Kidney epithelial cell (primary cell): Measurements from ENCODE around the gene DBR1. TPM values are rescaled to one million over a fixed set of nuclear protein-coding genes. Genes with fewer than 3 reads are reported as not detected.

Experiments
- DNase-seq: peaks from one replicate; pipeline ENCODE4 v3.0.0-alpha.2; 2010; ENCODE audit warnings: low read depth
- H3K27me3 ChIP-seq: 2 replicates; pipeline ENCODE4 v1.6.0; 2011; ENCODE audit warnings: low read length; ENCODE audit not compliant: control insufficient read depth, insufficient read depth
- H3K36me3 ChIP-seq: 2 replicates; pipeline ENCODE4 v1.5.1; 2011; ENCODE audit warnings: low read length; ENCODE audit not compliant: control insufficient read depth, insufficient read depth
- H3K4me3 ChIP-seq: 2 replicates; pipeline ENCODE4 v1.5.1; 2011; ENCODE audit warnings: low read depth, mild to moderate bottlenecking, control low read depth, low read length
- CTCF ChIP-seq: IDR thresholded peaks from 2 replicates; pipeline ENCODE4 v1.5.1; 2011; ENCODE audit warnings: mild to moderate bottlenecking, moderate library complexity, low read length, control low read depth, inconsistent platforms; ENCODE audit not compliant: insufficient read depth, poor library complexity, severe bottlenecking
- total RNA-seq: library from RNA; depleted of rRNA; stranded (reverse); fragments of >200 nt; gene quantifications from 2 replicates; pipeline ENCODE4 v1.2.3, GENCODE V29; 2015

The DBR1 gene
- total RNA-seq, 1 donor from 2014 or later: 17.2 TPM

- Histone ChIP-seq H3K27me3 (no peaks in the 10 kb centered on the region), H3K4me3 (no peak overlapping the region), H3K36me3 (no peaks in the 10 kb centered on the region)
- DNase-seq: no peak
- TF ChIP-seq CTCF: no peak
These were observed 44.5 kb upstream of the DBR1 start for GRCh38 chr3:138219255-138219654.

DNA sequence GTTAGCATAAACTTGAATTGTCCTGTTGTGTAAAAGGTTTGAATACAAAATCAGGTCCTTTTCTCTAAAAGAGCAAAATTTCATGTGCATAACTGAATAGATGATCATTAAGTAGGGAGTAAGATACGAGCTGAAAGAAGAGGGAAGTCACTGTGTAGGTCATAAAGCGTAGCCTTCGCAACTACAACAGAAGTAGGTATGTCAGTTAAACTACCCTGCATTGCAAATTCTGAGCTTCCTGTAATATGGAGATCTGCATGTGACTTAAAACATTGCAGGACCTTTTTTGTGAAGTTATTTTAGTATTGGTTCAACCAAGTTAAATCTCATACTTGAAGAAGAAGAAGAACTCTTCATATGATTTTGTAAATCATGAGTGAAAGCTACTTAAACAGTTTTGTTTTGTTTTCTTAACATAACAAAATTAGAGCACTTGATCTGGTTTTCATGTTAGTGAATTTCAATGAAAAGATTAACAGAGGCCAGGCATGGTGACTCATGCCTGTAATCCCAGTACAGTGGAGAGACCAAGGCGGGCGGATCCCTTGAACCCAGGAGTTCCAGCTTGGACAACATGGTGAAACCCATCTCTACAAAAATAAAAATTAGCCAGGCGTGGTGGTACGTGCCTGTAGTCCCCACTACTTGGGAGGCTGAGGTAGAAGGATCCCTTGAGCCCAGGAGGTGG, 38.8 kb upstream of the DBR1 start:
- no peak for DNase-seq
- no peak overlapping the region for H3K4me3 ChIP-seq
- no peak for TF ChIP-seq CTCF
- H3K36me3 ChIP-seq: no peaks in the 10 kb centered on the region
- no peaks in the 10 kb centered on the region for H3K27me3 ChIP-seq

- Histone ChIP-seq H3K27me3 (no peaks in the 10 kb centered on the region), H3K4me3 (no peak overlapping the region), H3K36me3 (no peaks in the 10 kb centered on the region)
- TF ChIP-seq CTCF: no peak
- DNase-seq: no peak
These were observed 35.8 kb upstream of the DBR1 start for GRCh38 chr3:138210528-138210927.

DNA sequence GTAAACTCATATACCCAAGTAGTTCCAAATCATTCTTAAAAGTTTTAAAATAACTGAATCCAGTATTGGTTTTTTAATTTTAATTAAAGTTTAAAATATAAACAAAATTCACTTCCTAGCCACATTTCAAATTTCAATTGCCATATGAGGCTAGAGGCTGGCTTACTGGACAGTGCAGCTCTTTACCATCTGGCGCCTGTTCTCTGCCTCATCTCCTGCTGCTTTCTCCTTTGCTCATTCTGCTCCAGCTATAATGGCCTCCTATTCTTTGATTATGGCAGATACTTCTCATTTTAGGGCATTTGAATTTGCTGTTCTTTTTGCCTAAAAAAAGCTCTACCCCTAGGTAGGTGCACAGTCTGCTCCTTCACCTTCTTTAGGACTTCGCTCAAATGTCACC, 31.5 kb upstream of the DBR1 start:
- no peaks in the 10 kb centered on the region for H3K36me3 ChIP-seq
- H3K27me3 ChIP-seq: no peaks in the 10 kb centered on the region
- no peak for TF ChIP-seq CTCF
- DNase-seq: no peak
- no peak overlapping the region for H3K4me3 ChIP-seq

GRCh38 chr3:138205527-138205926, 30.8 kb upstream of the DBR1 start:
- Histone ChIP-seq H3K4me3 (no peak overlapping the region), H3K27me3 (no peaks in the 10 kb centered on the region), H3K36me3 (no peaks in the 10 kb centered on the region)
- no peak for TF ChIP-seq CTCF
- no peak for DNase-seq

DNA sequence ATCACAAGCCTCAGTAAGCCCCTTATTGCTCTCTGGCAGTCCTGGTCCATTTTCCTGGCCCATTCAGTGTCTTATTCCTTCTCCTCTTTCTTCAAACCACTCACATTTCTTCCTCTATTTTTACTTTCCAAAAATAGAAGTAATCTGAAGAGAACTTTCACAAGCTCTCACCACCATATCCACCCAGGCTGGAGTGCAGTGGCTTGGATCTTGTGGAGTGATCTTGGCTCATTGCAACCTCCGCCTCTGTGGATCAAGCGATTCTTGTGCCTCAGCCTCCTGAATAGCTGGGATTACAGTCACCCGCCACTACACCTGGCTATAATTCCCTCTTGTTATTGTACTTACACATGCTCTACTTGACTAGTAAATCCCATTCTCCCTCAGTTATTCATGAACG, 29.2 kb upstream of the DBR1 start:
- TF ChIP-seq CTCF: no peak
- Histone ChIP-seq H3K27me3 (no peaks in the 10 kb centered on the region), H3K36me3 (no peaks in the 10 kb centered on the region), H3K4me3 (no peak overlapping the region)
- no peak for DNase-seq
